Endometrial microvascular endothelial cells (primary cell): ENCODE results near the gene GATD1. TPM values are rescaled to one million over a fixed set of nuclear protein-coding genes. Genes with fewer than 3 reads are reported as not detected.

Experiments
- in situ Hi-C: cut with HindIII; loops from 2 replicates; pipeline ENCODE4 v1.10.0; 2017; ENCODE audit warnings: low sequenced_read_pairs, low pct_unique_long_range_greater_than_20kb; ENCODE audit errors: inconsistent ontology term
- total RNA-seq: library from RNA; depleted of rRNA; stranded (reverse); fragments of >200 nt; gene quantifications from one replicate; pipeline ENCODE4 v1.2.3, GENCODE V29; 2015; ENCODE audit errors: inconsistent ontology term

GATD1 gene
- total RNA-seq, 1 donor from 2014 or later: 36.2 TPM

DNA sequence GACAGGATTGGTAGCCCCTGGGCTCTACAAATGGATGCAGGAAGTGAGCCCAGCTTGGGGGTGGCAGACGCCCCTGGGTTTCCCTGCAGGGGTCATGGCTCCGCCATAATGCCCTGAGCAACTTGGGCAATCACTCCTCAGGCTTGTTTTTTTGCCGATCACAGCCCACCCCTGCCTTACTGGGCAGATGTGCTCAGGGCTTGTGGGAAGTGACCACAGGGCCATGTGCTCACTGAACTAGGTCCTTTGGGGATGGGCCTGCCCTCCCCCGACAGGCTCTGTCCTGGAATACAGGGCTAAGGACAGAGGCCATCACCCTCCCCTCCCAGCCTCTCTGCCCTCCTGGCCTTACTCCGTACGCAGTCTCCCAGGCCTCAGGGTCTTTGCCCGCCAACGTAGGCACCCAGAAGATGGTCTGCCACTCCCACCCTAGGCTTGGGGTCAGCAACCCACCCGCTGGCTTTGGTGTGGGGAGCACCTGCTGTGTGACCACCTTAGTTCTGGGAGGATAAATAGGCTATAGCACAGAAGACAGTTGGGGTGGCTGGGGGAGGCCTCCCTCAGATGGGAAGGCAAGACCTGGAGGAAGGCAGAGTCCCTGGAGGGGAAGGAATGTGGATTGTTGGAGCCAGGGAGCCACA is 36.3 kb upstream of the GATD1 start:
- in situ Hi-C loops: no loop called here

GRCh38 chr11:813072-813455 is 35.8 kb upstream of the GATD1 start:
- in situ Hi-C loops: no loop called here

DNA sequence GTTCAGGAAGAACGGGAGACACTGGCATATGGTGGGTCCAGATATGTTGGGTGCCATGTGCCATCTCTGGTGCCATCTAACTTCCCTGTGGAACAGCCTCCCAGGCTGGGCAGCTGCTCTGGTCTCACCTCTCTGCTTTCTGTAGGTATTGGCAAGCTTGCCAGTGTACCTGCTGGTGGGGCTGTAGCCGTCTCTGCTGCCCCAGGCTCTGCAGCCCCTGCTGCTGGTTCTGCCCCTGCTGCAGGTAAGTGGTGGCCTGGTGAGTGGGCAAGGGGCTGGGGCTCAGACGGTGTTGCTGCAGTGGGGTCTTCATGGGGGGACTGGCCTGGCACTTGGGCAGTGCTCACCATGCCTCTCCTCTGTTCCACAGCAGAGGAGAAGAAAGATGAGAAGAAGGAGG is 35.1 kb upstream of the GATD1 start:
- in situ Hi-C loops: no loop called here

DNA sequence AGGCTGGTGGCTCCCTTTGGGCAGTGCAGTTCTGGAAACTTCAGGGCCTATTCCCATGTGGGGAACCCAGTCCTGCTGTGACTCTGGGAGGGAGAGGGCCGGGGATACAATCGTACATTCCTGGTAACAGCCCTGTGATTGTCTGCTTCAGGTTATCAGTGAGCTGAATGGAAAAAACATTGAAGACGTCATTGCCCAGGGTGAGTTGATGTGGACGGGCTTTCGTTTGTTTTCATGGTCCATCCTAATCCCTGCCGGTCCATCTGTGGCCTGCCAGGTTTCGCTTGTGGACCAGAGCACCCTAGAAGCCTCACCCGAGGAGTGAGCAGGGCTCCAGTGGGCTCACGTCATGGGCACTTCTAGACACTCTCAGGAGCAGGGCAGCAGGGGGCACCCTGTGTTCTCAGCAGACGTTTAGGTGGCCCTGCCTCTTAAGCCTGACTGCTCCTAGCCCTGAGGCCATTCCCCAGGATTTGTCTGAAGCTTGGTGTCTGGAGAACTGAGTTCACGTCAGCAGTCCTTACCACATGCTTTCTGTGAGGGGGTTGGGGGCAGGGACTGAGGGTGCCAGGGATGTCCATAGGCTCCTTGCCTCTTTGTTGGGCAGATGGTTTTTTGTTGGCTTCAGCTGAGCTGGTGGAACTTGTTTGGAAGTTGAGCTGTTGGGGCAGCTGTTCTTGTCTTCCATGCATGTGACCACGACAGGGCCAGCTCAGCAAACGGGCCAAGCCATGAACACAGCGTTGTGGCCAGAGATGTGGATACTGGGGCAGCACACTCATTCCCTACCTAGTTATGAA is 34.4 kb upstream of the GATD1 start:
- in situ Hi-C loops: no loop called here

DNA sequence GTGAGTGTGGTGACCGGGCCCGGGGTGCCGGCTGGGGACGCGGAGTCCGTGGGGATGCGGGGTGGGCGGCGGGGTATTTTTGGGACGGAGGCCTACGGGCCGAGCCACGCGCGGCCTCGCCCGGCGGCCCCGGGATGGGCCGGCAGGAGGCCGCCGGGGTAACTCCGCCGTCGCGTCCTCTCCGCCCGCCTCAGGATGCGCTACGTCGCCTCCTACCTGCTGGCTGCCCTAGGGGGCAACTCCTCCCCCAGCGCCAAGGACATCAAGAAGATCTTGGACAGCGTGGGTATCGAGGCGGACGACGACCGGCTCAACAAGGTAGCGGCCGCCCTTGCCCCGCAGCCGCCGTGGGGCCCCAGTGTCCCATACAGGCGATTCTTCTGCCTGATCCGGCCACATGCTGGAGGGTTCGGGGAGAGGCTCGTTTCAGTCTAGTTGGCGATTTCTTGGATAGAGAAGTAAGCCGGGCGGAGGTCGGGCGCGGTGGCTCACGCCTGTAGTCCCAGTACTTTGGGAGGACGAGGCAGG is 32.8 kb upstream of the GATD1 start:
- in situ Hi-C loops: no loop called here

DNA sequence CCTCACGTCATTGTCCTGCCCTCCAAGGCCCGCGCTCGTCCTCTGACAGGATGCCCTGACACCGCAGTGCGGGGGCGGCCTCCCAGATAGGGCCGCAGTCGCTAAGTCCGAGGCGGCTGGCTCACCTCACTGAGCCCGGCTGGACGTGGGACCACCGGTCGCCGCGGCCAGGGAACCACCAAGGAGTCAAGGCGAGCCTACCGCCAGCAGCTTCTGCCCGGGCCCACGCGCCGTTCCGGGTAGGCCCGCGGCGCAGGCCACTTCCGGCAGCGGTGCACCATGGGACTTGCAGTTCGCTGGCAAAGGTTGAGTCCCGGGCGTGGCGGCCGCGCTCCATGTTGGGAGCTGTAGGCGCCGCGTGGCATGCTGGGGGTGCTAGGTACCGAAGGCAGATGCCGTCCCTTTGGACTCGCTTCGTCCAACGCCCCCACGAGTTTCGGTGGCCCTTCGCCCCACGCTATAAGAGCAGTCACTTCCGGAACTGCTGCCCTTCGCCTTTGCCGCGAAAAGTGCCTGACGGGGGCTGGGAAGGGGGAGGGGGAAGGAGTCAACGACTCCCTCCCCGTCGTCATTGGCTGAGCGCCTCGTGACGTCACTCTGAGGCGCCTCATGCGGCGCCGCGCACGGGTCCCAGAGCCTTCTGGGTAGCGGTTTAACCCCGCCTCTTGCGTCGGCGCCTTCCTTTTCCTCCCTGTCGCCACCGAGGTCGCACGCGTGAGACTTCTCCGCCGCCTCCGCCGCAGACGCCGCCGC is 32.2 kb upstream of the GATD1 start, which contains the start of gene RPLP2:
TSS of gene RPLP2 (plus strand) at position 681 of the 753 bp plus-strand sequence. CDS start 268 bp downstream, outside the sequence.
- in situ Hi-C loops: no loop called here

- in situ Hi-C loops: no loop called here
Measured at GRCh38 chr11:808427-809286, 31.4 kb upstream of the GATD1 start.

DNA sequence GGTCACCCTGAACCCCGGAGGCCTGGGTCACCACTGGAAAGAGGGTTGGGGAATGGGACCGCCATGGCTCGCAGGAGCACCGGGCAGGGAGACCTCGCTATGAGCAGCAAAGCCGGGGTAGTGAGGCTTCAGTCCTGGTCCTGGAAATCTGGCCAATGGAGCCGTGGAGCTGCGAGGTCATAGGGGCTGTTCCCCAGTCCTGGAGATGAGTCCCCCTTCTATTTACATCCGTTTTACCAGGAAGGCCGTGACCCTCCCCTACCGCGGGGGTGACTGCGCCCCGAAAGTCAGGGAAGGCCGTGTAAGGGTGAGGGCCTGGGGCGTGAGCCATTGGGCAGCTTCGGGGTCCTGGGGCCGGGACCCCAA is 27.3 kb upstream of the GATD1 start:
- in situ Hi-C loops: no loop called here

DNA sequence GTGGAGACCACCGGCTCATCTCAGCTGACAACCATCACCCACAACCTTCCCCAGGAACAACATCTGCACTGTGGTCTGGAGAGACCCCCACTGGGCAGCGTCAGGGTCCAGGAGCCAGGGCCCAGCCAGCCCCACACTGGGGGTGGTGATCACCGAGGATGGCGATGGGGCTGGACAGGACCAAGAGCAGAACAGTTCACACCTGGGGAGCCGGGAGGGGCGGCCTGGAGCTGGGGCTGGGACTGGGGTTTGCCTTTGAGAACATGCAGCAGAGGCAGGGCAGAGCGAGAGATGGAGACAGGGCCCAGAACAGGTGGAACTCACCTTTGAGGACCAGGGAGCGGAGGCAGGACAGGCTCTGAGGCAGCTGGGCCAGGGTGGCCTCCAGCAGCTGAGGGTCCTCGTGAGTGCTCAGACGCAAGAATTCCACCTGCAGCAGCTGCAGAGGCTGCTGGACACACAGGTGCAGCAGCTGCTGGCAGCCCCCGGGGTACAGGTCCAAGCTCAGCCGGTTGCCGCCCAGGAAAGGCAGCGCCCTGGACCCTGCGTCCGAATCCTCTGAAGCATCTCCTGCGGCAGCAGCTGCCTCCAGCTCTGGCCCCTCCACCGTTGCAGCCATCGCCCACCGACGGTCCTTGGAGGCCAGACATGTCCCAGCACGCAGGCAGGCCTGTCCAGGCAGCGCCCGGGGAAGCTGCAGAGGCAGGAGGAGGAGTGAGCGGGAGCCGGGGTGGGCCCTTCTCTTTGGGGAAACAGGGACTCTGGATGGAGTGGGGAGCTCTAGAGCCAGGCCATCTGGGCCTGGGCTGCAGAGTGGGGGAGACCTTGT is 26.7 kb upstream of the GATD1 start:
- in situ Hi-C loops: no loop called here

- in situ Hi-C loops: no loop called here
Measured at GRCh38 chr11:803467-803742, 26.1 kb upstream of the GATD1 start.

DNA sequence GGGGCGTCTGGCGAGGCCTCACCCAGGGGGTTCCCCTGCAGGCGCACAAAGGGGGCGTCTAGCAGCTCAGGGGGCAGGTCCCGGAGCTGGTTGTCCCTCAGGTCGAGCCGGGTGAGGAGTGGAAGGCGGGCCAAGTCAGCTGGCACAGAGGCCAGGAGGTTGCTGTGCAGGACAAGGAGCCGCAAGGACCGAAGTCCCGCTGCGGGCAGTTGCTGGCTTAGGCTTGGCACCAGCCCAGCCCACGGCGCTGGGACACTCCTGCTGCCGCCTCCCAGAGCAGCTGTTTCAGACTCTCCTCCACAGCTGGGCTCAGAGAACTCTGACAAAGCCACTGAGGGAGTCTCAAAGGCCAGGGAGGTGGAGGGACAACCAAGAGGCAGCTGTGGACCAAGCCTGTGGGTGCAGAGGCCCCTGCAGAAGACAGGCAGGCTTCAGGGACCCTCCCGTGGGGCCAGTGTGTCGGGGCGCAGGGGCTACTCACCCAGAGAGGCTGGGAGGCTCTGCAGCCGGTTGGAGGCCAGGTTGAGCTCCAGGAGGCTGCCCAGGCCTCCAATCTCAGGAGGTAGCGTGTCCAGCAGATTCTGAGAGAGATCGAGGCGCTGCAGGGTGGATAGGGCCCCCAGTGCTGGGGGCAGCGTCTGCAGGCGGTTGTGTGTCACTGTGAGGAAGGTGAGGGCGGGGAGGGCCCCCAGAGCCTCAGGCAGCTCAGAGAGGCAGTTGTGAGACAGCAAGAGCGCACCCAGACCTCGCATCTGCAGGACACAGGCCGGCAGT is 25.6 kb upstream of the GATD1 start:
- in situ Hi-C loops: no loop called here

DNA sequence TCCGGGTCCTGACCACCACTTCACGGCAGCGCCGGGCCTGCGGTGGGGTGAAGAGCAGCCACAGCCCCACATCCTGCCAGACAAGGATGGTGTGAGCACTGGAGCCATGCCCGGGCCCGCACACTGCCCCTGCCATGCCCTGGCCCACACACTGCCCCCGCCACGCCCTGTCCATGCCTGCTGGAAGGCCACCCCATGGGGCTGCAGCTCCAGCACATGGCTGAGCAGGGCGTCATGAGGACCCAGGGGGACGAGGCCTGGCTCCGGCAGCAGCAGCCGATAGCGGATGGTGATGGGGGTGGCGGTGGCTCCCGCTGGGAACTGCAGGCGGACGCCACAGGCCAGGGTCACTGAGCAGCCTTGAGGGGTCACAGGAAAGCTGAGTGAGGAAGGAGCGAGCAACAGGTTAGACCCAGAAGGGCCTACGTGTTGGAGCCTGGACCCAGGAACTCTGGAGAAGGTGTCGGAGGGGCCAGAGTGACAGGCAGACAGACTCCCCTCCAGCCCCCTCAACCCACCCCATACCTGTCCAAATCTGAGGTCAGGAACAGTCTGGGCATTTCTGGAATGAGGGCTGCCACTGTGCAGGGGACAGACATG is 24.8 kb upstream of the GATD1 start:
- in situ Hi-C loops: no loop called here

DNA sequence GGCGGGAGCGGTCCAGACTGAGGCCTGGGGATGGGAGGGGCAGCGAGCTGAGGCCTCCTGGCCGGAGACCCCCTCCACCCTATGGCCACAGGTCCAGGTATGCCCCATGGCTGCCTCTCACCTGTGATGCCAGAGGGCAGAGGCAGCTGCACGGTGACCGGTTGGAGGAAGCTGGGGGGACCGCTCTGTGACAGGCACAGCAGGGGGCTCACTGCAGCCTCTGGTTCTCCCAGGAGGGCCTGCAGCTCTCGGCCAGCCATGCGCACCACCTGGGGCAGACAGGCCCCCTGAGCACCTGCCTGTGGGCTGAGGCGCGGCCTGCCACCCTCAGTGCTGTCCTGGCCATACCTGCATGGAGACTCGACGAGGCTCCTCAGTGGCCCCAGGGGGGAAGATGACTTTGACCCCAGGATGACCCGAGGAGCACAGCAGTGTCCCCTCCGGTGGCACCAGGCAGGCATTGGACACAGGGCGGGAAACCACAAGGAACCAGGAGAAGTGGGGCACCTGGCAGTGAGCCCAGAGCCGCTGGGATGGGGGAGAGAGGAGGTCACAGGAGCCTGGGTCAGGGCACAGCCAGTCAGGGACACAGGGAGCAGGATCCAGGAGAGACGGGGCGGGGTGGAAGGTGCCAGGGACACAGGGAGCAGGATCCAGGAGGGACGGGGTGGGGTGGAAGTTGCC is 24.0 kb upstream of the GATD1 start:
- in situ Hi-C loops: no loop called here

GRCh38 chr11:800473-800872 is 23.2 kb upstream of the GATD1 start:
- in situ Hi-C loops: no loop called here

DNA sequence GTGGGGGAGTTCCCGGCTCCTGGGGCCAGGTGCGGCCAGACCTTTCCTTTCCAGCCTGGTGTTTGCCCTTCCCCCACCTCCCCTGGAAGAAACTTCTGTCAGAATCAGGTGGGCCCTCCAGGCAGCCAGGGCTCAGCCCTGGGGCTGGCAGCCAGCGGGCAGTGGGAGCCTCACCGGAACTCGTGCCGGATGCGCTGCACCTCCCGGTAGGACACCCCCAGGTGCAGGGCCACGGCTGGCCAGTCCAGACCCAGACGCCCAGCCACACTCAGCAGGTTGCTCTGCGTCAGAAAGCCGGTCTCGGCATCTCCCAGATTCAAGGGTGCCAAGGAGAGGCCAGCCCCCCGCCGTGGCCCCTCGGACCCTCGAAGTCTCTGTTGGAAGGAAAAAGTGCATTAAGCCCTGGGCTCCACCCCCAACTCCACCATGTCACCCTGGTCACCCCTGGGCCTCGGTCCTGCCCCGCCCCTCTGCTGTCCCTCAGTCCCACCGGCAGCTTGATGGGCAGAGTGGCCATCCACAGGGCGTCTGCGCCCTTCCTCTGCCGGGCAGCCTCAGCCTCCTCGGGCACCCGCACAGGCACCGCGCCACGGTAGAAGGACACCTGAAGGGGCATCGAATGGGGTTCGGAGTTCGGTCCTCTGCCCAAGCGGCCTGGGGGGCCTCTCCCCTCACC is 22.5 kb upstream of the GATD1 start:
- in situ Hi-C loops: no loop called here

DNA sequence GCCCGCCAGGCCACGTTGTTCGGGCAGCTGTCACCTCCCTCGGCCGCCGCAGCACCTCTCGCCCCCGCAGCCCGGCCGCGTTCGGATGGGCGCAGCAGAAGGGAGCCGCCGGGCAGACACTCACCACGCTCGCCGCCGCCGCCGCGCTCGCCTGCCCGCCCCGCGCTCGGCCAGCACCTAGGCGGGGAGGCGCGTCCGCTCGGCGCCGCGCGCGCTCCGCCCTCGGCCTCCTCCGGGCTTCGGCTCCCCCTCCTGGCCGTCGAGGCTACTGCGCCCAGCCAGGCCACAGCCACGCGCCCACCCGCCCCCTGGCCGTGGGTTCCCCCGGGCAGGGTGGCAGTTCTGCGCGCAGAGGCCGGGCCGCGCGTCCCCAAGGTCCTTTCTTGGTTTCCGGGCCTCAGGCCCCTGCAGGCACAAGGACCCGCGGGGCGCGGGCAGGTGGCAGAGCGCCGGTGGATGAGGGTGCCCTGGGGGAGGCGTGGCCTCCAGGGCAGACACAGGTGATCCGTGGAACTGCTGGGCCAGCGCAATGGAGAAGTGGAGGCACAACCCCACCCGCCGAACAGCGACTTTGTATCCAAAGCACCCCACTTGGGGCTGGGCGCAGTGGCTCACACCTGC is 20.9 kb upstream of the GATD1 start, which contains the start of gene SLC25A22:
TSS of gene SLC25A22 (minus strand) at position 189 of the 621 bp plus-strand sequence. CDS start 3,275 bp downstream, outside the sequence.
- in situ Hi-C loops: no loop called here
